LNCAP (cell line): ENCODE data around the gene SELENOS.

Experiments used
- CTCF ChIP-seq: fragments of 450-650 bp; IDR thresholded peaks from 2 replicates; pipeline ENCODE4 v1.5.1; 2017; ENCODE audit warnings: mild to moderate bottlenecking

The SELENOS gene

DNA sequence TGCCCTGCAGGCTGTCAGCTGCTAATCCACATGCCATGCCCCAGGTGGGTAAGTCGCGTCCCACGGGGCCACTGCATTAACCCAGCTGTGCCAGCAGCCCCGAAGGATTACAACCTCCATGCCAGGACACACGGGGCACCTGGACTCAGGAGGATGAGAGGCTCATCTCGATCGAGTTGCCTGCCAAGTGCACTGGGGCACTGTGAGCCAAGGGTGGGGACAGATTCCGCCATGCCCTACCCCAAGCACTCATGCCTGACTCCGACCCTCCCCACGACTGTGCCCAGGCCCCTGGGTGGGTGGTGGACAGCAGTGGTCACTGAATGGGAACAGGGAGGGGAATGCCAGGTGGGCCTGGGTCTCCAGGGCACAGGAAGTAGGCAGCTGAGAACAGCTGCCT is 38.5 kb upstream of the SELENOS start:
- TF ChIP-seq CTCF = no peak

- no peak for TF ChIP-seq CTCF
Measured at GRCh38 chr15:101314336-101315125, 37.2 kb upstream of the SELENOS start.

DNA sequence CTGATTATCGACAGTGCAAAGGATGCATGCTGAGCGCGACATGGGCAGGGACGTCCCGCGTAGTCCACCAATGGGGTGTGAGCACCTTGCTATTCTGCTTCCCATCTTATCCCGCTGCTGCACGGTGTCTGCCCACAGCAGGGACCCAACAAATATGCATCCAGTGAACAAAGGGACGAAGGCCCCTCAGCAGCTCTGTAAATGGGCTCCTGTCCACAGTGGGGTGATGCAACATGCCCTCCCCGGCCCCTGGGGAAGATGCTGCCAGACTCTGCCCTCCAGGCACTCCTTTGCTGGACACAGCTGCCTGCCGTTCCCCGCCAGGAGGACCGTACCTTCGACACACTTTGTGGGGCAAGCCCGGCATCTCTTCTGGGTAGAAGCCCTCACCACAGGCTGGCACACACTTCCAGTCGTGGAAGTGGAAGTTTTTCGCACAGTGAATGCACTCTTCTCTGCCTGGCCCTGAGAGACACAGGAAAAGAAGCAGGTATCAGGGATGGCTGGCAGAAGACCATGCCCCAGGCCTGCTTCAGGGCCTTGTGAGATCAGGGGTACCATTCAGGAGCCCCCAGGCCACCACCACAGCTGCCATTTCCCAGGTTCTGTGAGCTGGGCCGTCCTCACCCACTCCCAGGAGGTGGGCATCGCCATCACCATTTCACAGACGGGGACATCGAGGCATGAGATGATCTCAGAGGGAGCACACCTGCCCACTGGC is 35.9 kb upstream of the SELENOS start:
- no peak for TF ChIP-seq CTCF

- TF ChIP-seq CTCF = no peak
Measured at GRCh38 chr15:101310508-101310907, 33.2 kb upstream of the SELENOS start.

DNA sequence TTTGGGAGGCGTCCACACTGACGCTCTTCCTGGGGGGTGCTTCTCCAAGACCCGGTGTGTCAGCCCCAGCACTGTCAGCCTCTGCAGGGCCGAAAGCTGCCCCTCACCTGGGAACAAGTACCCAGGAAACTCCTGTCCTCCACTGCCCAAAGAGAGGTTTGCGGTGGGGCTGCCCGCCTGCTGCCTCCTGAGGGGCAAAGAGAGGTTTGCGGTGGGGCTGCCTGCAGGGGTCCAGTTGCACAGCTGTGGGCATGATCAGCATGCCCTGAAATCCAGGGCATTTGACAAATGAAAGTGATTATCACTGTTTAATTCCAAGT is 32.8 kb upstream of the SELENOS start:
- no peak for TF ChIP-seq CTCF

GRCh38 chr15:101309436-101310160 is 32.3 kb upstream of the SELENOS start:
- TF ChIP-seq CTCF = no peak

DNA sequence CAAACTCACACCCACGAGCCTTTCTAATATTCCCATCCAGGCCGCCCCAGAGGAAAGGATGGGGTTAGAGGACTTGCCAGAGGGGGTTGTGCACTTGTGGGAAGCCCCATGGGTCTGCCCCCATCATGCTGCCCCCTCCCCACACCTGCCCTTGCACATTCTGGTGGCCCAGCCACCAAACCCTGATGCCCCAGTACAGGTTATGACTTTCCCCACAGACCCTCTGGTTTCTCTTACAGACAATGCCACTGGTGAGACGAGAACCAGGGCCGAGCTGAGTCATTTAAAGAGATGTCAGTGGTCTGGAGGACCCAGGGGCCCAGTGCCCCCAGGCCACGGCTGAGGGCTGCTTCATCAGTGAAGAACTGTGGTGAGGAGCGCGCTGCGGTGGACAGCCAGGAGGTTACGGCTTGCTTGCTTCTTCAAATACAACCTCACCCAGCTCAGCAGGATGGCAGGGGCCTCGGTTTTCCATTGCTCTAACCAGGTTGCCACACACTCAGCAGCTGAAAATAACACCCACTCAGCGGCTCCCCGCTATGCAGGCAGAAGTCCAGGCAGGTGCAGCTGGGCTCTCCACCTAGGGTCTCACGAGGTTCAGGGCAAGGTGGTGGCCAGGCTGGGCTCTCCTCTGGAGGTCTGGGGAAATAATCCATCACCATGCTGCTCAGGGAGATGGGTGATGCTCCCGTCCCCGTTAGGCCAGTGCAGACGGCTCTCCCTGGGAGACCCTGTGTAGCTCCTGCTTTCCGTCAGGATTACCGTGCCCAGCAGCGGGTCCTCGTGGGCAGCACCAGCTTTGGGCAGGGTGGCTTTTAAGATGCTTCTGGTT is 31.5 kb upstream of the SELENOS start:
- TF ChIP-seq CTCF = no peak
